Mesothelial cell of epicardium (in vitro differentiated cells): ENCODE data around the gene MOV10. TPM values are rescaled to one million over a fixed set of nuclear protein-coding genes. Genes with fewer than 3 reads are reported as not detected.

Source experiments
- DNase-seq, 2 experiments: peaks; one replicate each; pipeline ENCODE4 v3.0.0; 2021; ENCODE audit warnings: low spot score in 2 of 2; ENCODE audit not compliant: unreplicated experiment in 2 of 2
- H3K27ac Mint-ChIP-seq: 2 replicates; pipeline ENCODE4 v1.8.0; 2021; ENCODE audit warnings: mixed read lengths
- H3K27me3 Mint-ChIP-seq: 2 replicates; pipeline ENCODE4 v1.8.0; 2021; ENCODE audit warnings: low read depth, mixed read lengths
- H3K36me3 Mint-ChIP-seq: 2 replicates; pipeline ENCODE4 v1.8.0; 2021; ENCODE audit warnings: mixed read lengths
- H3K4me1 Mint-ChIP-seq: 2 replicates; pipeline ENCODE4 v1.8.0; 2021; ENCODE audit warnings: mixed read lengths
- H3K4me3 Mint-ChIP-seq: 2 replicates; pipeline ENCODE4 v1.8.0; 2021; ENCODE audit warnings: mild to moderate bottlenecking, moderate library complexity, mixed read lengths
- H3K9me3 Mint-ChIP-seq: 2 replicates; pipeline ENCODE4 v1.8.0; 2021; ENCODE audit warnings: mixed read lengths
- total RNA-seq: library from RNA; stranded (reverse); gene quantifications from 3 replicates; pipeline ENCODE4 v1.2.1, GENCODE V29; 2021
- TF ChIP-seq, protein P1 (sequence below): fragments of 200-600 bp; sonication (generic); IDR thresholded peaks from one replicate; pipeline ENCODE4 v1.5.0; 2021; ENCODE audit warnings: antibody characterized with exemption; ENCODE audit not compliant: unreplicated experiment

The MOV10 gene
- total RNA-seq, 1 donor from 2014 or later = 163 TPM

DNA sequence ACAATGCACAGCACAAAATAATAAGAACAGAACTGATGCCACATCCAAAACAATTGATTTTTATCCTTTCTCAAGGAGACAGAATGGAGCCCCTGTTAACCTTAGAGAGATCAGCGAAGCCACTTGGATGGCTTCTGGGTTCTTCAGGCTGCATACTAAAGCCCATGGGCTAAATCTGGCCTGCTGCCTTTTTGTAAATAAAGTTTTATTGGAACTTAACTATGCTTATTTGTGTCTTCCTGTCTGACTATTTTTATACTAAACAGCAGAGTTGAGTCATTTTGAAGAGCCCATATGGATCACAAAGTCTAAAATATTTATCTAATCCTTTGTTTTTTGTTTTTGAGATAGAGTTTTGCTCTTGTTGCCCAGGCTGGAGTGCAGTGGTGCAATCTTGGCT is 57.0 kb downstream of the MOV10 start:
- Mint-ChIP-seq H3K4me1 (peaks cover 8% of the 10 kb centered on the region), H3K27me3 (peaks cover 1% of the 10 kb centered on the region), H3K9me3 (no peaks in the 10 kb centered on the region), H3K36me3 (no peaks in the 10 kb centered on the region), H3K27ac (no peak overlapping the region), H3K4me3 (no peak overlapping the region)
- no peak for DNase-seq
- TF ChIP-seq, protein P1, sequence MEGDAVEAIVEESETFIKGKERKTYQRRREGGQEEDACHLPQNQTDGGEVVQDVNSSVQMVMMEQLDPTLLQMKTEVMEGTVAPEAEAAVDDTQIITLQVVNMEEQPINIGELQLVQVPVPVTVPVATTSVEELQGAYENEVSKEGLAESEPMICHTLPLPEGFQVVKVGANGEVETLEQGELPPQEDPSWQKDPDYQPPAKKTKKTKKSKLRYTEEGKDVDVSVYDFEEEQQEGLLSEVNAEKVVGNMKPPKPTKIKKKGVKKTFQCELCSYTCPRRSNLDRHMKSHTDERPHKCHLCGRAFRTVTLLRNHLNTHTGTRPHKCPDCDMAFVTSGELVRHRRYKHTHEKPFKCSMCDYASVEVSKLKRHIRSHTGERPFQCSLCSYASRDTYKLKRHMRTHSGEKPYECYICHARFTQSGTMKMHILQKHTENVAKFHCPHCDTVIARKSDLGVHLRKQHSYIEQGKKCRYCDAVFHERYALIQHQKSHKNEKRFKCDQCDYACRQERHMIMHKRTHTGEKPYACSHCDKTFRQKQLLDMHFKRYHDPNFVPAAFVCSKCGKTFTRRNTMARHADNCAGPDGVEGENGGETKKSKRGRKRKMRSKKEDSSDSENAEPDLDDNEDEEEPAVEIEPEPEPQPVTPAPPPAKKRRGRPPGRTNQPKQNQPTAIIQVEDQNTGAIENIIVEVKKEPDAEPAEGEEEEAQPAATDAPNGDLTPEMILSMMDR = no peak

DNA sequence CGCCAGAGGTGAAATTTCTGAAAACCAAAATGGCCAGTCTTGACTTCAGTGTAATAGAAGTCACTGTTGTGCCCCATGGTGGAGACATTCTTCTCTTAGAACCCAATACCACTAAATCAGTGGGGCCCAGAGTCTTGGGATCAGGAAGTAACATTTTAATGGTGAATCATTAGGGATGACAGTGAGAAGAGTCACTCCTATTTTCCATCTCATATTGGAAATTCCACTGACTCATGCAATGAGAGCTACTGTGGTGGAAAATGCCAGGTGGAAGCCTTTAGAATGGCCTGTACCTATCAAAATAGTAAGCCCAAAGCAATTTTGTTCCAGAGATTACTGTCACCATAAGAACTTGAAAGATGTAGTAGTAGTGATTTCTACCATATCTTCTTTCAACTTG is 61.3 kb downstream of the MOV10 start:
- DNase-seq = no peak
- Mint-ChIP-seq H3K4me3 (no peak overlapping the region), H3K27ac (no peak overlapping the region), H3K4me1 (no peaks in the 10 kb centered on the region), H3K36me3 (peaks cover 2% of the 10 kb centered on the region), H3K9me3 (peaks cover 9% of the 10 kb centered on the region), H3K27me3 (peaks cover 15% of the 10 kb centered on the region)
- TF ChIP-seq, protein P1 = no peak

DNA sequence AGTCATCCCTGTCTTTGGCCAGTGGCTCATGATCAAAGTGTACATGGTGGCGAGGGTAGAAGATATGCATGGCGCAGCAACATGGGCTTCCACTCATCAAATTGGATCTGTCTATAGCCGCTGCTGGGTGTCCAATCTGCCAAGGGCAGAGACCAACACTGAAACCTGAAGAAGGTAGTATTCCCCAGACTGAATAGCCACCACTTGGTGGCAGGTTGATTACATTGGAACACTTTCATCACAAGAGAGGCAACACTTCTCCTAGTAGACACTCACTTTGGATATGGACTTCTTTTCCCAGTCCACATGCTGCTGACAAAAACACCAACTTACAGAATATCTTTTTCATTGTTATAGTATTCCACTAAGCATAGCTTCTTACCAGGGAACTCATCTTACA is 63.1 kb downstream of the MOV10 start:
- Mint-ChIP-seq H3K9me3 (peaks cover 9% of the 10 kb centered on the region), H3K4me1 (no peaks in the 10 kb centered on the region), H3K36me3 (peaks cover 2% of the 10 kb centered on the region), H3K27ac (no peak overlapping the region), H3K27me3 (peaks cover 28% of the 10 kb centered on the region), H3K4me3 (no peak overlapping the region)
- TF ChIP-seq, protein P1 = no peak
- DNase-seq = no peak

DNA sequence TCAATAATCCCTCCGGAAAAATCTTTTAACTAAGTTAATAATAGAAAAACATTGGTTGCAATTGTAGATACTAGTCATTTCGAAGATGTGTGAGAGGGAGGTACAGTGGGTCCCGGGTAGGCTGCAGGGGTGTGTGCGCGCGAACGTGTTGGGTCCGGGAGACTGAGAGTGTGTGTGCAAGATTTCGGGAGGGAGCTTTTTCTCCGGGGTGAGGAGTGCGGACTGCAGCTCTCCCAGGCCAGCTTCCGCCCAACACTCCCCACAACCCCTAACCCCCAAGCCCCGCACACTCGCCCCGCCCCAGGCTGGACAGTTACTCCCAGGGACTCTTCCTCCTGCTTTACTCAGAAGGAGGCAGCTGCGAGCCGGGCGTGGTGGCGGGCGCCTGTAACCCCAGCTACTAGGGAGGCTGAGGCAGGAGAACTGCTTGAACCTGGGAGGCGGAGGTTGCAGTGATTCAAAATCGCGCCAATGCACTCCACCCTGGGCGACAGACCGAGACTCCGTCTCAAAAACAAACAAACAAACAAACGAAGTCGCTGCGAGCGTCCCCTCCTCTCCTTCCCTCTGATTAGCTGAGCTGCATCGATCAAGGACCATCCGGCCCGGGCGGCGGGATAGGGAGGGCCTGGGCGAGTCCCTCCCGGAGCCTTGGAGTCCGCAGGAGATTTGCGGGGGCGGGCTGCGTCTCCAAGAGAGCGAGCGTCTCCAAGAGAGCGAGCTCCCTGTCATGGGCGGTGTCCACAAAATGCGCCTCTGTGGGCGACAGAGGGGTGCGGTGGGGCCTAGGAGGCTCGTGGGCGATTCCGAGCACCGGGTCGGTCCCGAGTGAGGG is 68.9 kb downstream of the MOV10 start:
- H3K36me3 Mint-ChIP-seq = peaks cover 2% of the 10 kb centered on the region
- H3K4me3 Mint-ChIP-seq = peak overlapping the region; percentile 13
- TF ChIP-seq, protein P1 = no peak
- peaks cover 14% of the 10 kb centered on the region for H3K9me3 Mint-ChIP-seq
- peaks cover 2% of the 10 kb centered on the region for H3K4me1 Mint-ChIP-seq
- DNase-seq = no peak
- H3K27ac Mint-ChIP-seq = no peak overlapping the region
- H3K27me3 Mint-ChIP-seq = peaks cover 57% of the 10 kb centered on the region

DNA sequence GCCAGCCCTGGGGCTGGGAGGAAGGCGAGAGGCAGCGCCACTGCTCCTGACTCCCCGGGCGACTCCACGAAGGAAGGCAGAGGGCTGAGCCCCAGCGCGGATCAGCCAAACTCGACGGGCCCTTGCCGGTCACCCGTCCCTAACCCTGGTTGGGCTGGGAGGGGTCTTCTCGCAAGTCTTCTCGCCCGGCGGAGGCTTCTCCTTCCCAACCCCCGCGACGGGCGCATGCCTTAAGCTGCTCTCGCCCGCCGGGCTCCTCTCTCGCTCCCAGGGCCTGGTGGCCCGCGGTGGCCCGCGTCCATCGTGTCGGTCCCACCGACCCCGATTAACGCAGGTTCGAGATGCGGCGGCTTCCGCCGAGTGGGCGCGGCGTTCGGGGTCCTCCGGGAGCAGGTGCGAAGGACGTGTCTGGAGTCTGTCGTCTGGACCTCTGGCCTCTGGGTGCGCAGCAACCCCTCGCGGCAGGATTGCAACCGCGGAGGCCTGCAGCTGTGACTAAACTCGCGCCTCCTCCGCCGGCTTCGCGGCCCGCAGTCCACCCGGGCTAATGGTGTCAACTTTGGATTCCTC is 69.6 kb downstream of the MOV10 start:
- TF ChIP-seq, protein P1 = no peak
- Mint-ChIP-seq H3K27me3 (peaks cover 59% of the 10 kb centered on the region), H3K27ac (no peak overlapping the region), H3K4me1 (peaks cover 2% of the 10 kb centered on the region), H3K4me3 (peak overlapping the region; percentile 18), H3K9me3 (peaks cover 12% of the 10 kb centered on the region), H3K36me3 (peaks cover 2% of the 10 kb centered on the region)
- peak in 1 of 2 experiments; percentile 56 for DNase-seq
